Body of pancreas (tissue), 4 donors: ENCODE results near the gene HMX1.

Source experiments
- POLR2A ChIP-seq, 3 donors: fragments of 450-650 bp; IDR thresholded peaks; one replicate each; pipeline ENCODE4 v1.6.1; 2016; ENCODE audit warnings: antibody characterized with exemption in 3 of 3, mild to moderate bottlenecking in 2 of 3
- TF ChIP-seq, protein P1 (sequence below), 7 experiments: fragments of 450-650 bp in 4 of 7; fragments of 200-600 bp in 3 of 7; sonication (generic) in 3 of 7; IDR thresholded peaks; one replicate each; pipeline ENCODE4 v1.5.1; 2016 to 2019; ENCODE audit warnings: antibody characterized with exemption in 7 of 7

- TF ChIP-seq, protein P1, sequence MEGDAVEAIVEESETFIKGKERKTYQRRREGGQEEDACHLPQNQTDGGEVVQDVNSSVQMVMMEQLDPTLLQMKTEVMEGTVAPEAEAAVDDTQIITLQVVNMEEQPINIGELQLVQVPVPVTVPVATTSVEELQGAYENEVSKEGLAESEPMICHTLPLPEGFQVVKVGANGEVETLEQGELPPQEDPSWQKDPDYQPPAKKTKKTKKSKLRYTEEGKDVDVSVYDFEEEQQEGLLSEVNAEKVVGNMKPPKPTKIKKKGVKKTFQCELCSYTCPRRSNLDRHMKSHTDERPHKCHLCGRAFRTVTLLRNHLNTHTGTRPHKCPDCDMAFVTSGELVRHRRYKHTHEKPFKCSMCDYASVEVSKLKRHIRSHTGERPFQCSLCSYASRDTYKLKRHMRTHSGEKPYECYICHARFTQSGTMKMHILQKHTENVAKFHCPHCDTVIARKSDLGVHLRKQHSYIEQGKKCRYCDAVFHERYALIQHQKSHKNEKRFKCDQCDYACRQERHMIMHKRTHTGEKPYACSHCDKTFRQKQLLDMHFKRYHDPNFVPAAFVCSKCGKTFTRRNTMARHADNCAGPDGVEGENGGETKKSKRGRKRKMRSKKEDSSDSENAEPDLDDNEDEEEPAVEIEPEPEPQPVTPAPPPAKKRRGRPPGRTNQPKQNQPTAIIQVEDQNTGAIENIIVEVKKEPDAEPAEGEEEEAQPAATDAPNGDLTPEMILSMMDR (IDR thresholded peaks at IDR 0.05) = no peak
- no peak for TF ChIP-seq POLR2A (IDR thresholded peaks at IDR 0.05)
Observed at GRCh38 chr4:8879574-8879973, 7.9 kb upstream of the HMX1 start.
